Measurements from ENCODE around the gene NOD2. TPM values are rescaled to one million over a fixed set of nuclear protein-coding genes. Genes with fewer than 3 reads are reported as not detected.

Gene NOD2
- total and polyA plus RNA-seq, 4 donors = 2.1 to 14.1 (median 5.9) TPM

DNA sequence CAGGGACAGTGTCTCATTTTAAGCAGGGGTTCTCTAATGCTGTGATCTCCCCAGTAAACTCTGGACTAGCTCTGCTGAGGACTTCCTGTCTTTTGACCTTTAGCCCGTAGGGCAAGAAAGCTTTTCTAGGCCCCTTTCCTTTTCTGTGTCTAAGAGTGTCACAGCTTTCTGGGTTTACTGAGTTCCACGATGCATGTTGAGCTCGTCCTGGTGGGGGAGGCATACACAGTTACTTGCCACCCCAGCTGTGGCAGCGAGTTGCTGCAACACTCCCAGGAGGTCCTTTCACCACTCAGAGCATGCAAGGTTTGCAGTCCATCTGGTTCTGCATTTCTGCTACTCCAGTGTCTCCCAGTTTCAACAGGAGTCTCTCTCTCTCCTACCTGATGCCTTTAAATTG is 23.7 kb downstream of the NOD2 start:
- Histone ChIP-seq H3K36me3 (ENCODE audit: control insufficient read depth in 4 of 4, insufficient read depth in 4 of 4, low read length in 4 of 4) (peaks cover 0 to under 1% (median 0%) of the 10 kb centered on the region in 4 donors), H3K9ac (ENCODE audit: insufficient read depth in 1 of 2, low read length in 2 of 2) (no peak overlapping the region), H3K27me3 (ENCODE audit: control insufficient read depth in 3 of 3, insufficient read depth in 3 of 3, low read length in 2 of 3) (no peaks in the 10 kb centered on the region), H3K4me1 (ENCODE audit: control insufficient read depth in 5 of 5, insufficient read depth in 5 of 5, low read length in 5 of 5) (peaks cover 0 to 14% (median 1%) of the 10 kb centered on the region in 5 donors), H3K27ac (ENCODE audit: low read depth in 1 of 2, low read length in 1 of 2) (no peak overlapping the region), H3K9me3 (ENCODE audit: control insufficient read depth in 4 of 4, insufficient read depth in 3 of 4, low read length in 3 of 4) (no peaks in the 10 kb centered on the region), H3K4me3 (no peak overlapping the region)
- no peak for DNase-seq
- no peak for ATAC-seq (ENCODE audit: insufficient read depth, low FRiP score)
- TF ChIP-seq, protein P1, sequence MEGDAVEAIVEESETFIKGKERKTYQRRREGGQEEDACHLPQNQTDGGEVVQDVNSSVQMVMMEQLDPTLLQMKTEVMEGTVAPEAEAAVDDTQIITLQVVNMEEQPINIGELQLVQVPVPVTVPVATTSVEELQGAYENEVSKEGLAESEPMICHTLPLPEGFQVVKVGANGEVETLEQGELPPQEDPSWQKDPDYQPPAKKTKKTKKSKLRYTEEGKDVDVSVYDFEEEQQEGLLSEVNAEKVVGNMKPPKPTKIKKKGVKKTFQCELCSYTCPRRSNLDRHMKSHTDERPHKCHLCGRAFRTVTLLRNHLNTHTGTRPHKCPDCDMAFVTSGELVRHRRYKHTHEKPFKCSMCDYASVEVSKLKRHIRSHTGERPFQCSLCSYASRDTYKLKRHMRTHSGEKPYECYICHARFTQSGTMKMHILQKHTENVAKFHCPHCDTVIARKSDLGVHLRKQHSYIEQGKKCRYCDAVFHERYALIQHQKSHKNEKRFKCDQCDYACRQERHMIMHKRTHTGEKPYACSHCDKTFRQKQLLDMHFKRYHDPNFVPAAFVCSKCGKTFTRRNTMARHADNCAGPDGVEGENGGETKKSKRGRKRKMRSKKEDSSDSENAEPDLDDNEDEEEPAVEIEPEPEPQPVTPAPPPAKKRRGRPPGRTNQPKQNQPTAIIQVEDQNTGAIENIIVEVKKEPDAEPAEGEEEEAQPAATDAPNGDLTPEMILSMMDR (IDR thresholded peaks at IDR 0.05; ENCODE audit: control extremely low read depth, extremely low read depth) = no peak
- 52 to 74% methylated on average over 4 of the region's 4 CpGs for WGBS, 2 donors

DNA sequence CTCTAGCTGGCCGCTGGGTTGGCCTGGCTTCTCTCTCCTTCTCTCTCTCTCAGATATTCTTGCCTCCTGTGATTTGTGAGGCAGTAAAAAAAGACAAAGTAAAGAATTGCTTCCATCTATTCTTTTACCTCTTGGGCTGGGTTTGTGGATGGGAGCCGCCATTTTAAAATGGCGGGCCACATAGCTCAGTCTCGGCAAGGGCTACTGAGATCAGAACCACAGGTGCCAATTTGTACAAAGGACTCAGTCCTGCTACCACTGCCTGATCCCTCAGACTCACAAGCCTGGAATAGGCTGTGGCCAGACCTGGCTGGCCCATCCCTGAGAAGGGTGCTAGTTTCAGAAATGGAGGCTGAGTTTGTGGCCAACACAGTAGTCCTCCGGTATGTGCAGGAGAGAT is 24.1 kb downstream of the NOD2 start:
- Histone ChIP-seq H3K4me3 (no peak overlapping the region), H3K4me1 (ENCODE audit: control insufficient read depth in 5 of 5, insufficient read depth in 5 of 5, low read length in 5 of 5) (peaks cover 0 to 14% (median 1%) of the 10 kb centered on the region in 5 donors), H3K36me3 (ENCODE audit: control insufficient read depth in 4 of 4, insufficient read depth in 4 of 4, low read length in 4 of 4) (no peaks in the 10 kb centered on the region), H3K9me3 (ENCODE audit: control insufficient read depth in 4 of 4, insufficient read depth in 3 of 4, low read length in 3 of 4) (no peaks in the 10 kb centered on the region), H3K27me3 (ENCODE audit: control insufficient read depth in 3 of 3, insufficient read depth in 3 of 3, low read length in 2 of 3) (no peaks in the 10 kb centered on the region), H3K9ac (ENCODE audit: insufficient read depth in 1 of 2, low read length in 2 of 2) (no peak overlapping the region), H3K27ac (ENCODE audit: low read depth in 1 of 2, low read length in 1 of 2) (no peak overlapping the region)
- ATAC-seq (ENCODE audit: insufficient read depth, low FRiP score) (no peak), DNase-seq (no peak)
- WGBS, 2 donors = 89 to 97% methylated on average over 5 of the region's 5 CpGs
- TF ChIP-seq, protein P1 (IDR thresholded peaks at IDR 0.05; ENCODE audit: control extremely low read depth, extremely low read depth) = no peak

DNA sequence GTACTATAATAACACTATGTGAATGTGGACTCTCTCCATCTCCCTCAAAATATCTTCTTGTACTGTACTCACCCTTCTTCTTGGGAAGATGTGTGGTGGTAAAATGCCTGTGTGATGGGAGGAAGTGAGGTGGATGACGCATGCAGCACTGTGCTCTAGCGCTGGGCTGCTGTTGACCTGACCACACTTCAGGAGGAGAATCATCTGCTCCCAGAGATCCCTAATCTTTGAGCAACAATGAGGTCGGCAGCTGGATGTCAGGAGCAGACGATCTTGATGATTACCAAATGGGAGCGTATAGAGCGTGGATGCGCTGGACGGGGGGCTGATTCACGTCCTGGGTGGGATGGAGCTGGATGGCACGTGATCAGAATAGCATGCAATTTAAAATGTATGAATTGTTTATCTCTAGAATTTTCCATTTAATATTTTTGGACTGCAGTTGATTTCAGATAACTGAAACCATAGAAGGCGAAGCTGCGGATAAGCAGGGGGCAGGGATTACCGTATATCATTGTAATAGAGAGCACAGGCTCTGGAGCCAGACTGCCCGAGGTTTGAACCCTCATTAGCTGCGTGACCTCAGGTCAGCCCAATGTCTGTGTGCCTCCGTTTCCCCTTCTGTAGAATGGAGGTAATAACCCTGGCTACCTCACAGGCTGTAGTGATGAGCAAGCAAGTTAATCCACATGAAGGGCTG is 24.8 kb downstream of the NOD2 start:
- H3K4me3 ChIP-seq = no peak overlapping the region
- DNase-seq = peak in 1 of 3 donors; percentile 39
- H3K4me1 ChIP-seq (ENCODE audit: control insufficient read depth in 5 of 5, insufficient read depth in 5 of 5, low read length in 5 of 5) = peaks cover 0 to 14% (median 1%) of the 10 kb centered on the region in 5 donors
- TF ChIP-seq, protein P1 (IDR thresholded peaks at IDR 0.05; ENCODE audit: control extremely low read depth, extremely low read depth) = no peak
- H3K9me3 ChIP-seq (ENCODE audit: control insufficient read depth in 4 of 4, insufficient read depth in 3 of 4, low read length in 3 of 4) = no peaks in the 10 kb centered on the region
- H3K36me3 ChIP-seq (ENCODE audit: control insufficient read depth in 4 of 4, insufficient read depth in 4 of 4, low read length in 4 of 4) = no peaks in the 10 kb centered on the region
- no peak for ATAC-seq (ENCODE audit: insufficient read depth, low FRiP score)
- H3K9ac ChIP-seq (ENCODE audit: insufficient read depth in 1 of 2, low read length in 2 of 2) = no peak overlapping the region
- H3K27me3 ChIP-seq (ENCODE audit: control insufficient read depth in 3 of 3, insufficient read depth in 3 of 3, low read length in 2 of 3) = no peaks in the 10 kb centered on the region
- 77 to 82% methylated on average over 16 of the region's 16 CpGs for WGBS, 2 donors
- H3K27ac ChIP-seq (ENCODE audit: low read depth in 1 of 2, low read length in 1 of 2) = no peak overlapping the region
